ENCODE results near the gene MB21D2. TPM values are rescaled to one million over a fixed set of nuclear protein-coding genes. Genes with fewer than 3 reads are reported as not detected.

The MB21D2 gene
- total RNA-seq, 1 experiment from 2014 or later: 19.7 TPM

- TF ChIP-seq ARID4B (CRISPR knock-in tag; IDR thresholded peaks at IDR 0.05; ENCODE audit: borderline replicate concordance) (no peak), PRRX2 (CRISPR knock-in tag; IDR thresholded peaks at IDR 0.05) (no peak), EMX1 (CRISPR knock-in tag; IDR thresholded peaks at IDR 0.05) (no peak), CBFB (CRISPR knock-in tag; IDR thresholded peaks at IDR 0.05; ENCODE audit: low read depth) (no peak), ZNF671 (CRISPR knock-in tag; IDR thresholded peaks at IDR 0.05) (no peak), IRF2 (CRISPR knock-in tag; IDR thresholded peaks at IDR 0.05; ENCODE audit: borderline replicate concordance, low read depth) (no peak), CREB1 (CRISPR knock-in tag; IDR thresholded peaks at IDR 0.05) (no peak), ZNF317 (CRISPR knock-in tag; IDR thresholded peaks at IDR 0.05; ENCODE audit: borderline replicate concordance, low read depth) (no peak), ERG (CRISPR knock-in tag; IDR thresholded peaks at IDR 0.05) (no peak), ZNF281 (CRISPR knock-in tag; IDR thresholded peaks at IDR 0.05) (no peak), MAX (CRISPR knock-in tag; IDR thresholded peaks at IDR 0.05) (no peak)
These were observed 9.4 kb upstream of the MB21D2 start (continued) for GRCh38 chr3:192927016-192927415.

- H3K4me3 Mint-ChIP-seq: no peak overlapping the region
- DNase-seq (ENCODE audit: low spot score) (no peak), ATAC-seq (no peak)
- CTCF ChIA-PET: interaction anchor here (2.1 kb wide), 1 partner anchor 9 kb away, joined by 6 read pairs; no protein-coding TSS in a partner anchor
- H3K4me1 Mint-ChIP-seq: peaks cover 59% of the 10 kb centered on the region
- no peaks in the 10 kb centered on the region for H3K27me3 Mint-ChIP-seq (ENCODE audit: low read depth)
- H3K9me3 Mint-ChIP-seq: no peaks in the 10 kb centered on the region
- no peaks in the 10 kb centered on the region for H3K36me3 Mint-ChIP-seq
- no peak overlapping the region for H3K27ac Mint-ChIP-seq
- POLR2A ChIA-PET: no interaction called here
- TF ChIP-seq PRDM15 (CRISPR knock-in tag; IDR thresholded peaks at IDR 0.05): no peak
- no peak for TF ChIP-seq E2F5 (CRISPR knock-in tag; IDR thresholded peaks at IDR 0.05)
- no peak for TF ChIP-seq ZNF512 (CRISPR knock-in tag; IDR thresholded peaks at IDR 0.05; ENCODE audit: borderline replicate concordance)
- no peak for TF ChIP-seq NFE2L1 (CRISPR knock-in tag; IDR thresholded peaks at IDR 0.05)
- TF ChIP-seq NR2C2 (CRISPR knock-in tag; IDR thresholded peaks at IDR 0.05): no peak
- TF ChIP-seq CTCF (IDR thresholded peaks at IDR 0.05): no peak
- no peak for TF ChIP-seq ATF2 (CRISPR knock-in tag; IDR thresholded peaks at IDR 0.05; ENCODE audit: borderline replicate concordance, low read depth)
These were observed 6.1 kb upstream of the MB21D2 start for GRCh38 chr3:192923731-192924130.

All from WTC11 (cell line).